Measurements from ENCODE around the gene SOX21.

Gene SOX21

DNA sequence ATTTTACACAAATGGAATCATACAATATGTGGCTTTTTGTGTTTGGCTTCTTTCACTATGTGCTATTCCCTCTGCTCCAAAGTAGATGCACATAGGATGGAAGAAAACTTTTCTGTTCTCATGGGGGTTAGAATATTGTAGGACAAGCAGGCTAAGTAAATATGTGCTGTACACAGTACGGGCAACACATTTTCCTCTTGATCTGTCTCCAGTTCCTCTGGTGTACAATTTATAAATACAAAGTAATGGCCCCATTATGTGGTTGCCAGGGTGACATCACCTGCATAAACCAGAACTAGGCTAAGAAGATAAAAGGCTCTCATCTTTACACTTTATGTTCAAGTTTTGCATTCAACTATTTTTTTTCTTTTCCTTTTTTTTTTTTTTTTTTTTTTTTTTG lies 41.0 kb upstream of the SOX21 start:
- Histone ChIP-seq H2BK5ac (ENCODE audit: low read length) (no peak overlapping the region), H3K36me3 (replicated peaks in 1 of 2; ENCODE audit: control insufficient read depth in 2 of 2, insufficient read depth in 2 of 2, low read length in 2 of 2) (no peaks in the 10 kb centered on the region), H3K79me1 (ENCODE audit: low read depth, low read length) (no peaks in the 10 kb centered on the region), H3K23ac (ENCODE audit: low read depth, low read length, poor library complexity) (no peak overlapping the region), H2BK120ac (ENCODE audit: low read depth, low read length) (no peak overlapping the region), H3K4me2 (ENCODE audit: insufficient read depth, low read length, poor library complexity, severe bottlenecking) (no peak overlapping the region), H2AFZ (ENCODE audit: low read length) (no peak overlapping the region), H3K9me3 (replicated peaks in 1 of 2; ENCODE audit: control insufficient read depth in 2 of 2, insufficient read depth in 1 of 2, low read depth in 1 of 2, low read length in 2 of 2) (no peaks in the 10 kb centered on the region), H3K14ac (ENCODE audit: low read length) (no peak overlapping the region), H2BK15ac (ENCODE audit: low read length) (no peak overlapping the region), H2BK12ac (ENCODE audit: low read length) (no peak overlapping the region), H3K18ac (ENCODE audit: low read length) (no peak overlapping the region), H3K4ac (ENCODE audit: low read length) (no peak overlapping the region), H4K91ac (ENCODE audit: low read depth, low read length, poor library complexity) (no peak overlapping the region), H2AK5ac (ENCODE audit: low read depth, low read length) (no peak overlapping the region), H4K8ac (ENCODE audit: low read depth, low read length) (no peak overlapping the region), H3K4me1 (ENCODE audit: control insufficient read depth in 2 of 2, insufficient read depth in 1 of 2, low read depth in 1 of 2, low read length in 2 of 2) (peaks cover 0 to 22% of the 10 kb centered on the region in 2 donors), H3K9ac (ENCODE audit: low read depth, low read length, poor library complexity) (no peak overlapping the region), H3K4me3 (ENCODE audit: low read length in 2 of 2) (no peak overlapping the region), H3K27me3 (ENCODE audit: control insufficient read depth in 3 of 3, insufficient read depth in 3 of 3, low read depth in 1 of 3, low read length in 3 of 3) (no peaks in the 10 kb centered on the region), H3K27ac (replicated peaks; ENCODE audit: low read length) (no peak overlapping the region)
- WGBS, 2 donors (ENCODE audit: extremely low coverage in 2 of 2, insufficient read length in 2 of 2, insufficient replicate concordance in 1 of 2), result no CpG with 5 or more reads among the region's 1 CpG
- no peak for DNase-seq (ENCODE audit: low spot score)

DNA sequence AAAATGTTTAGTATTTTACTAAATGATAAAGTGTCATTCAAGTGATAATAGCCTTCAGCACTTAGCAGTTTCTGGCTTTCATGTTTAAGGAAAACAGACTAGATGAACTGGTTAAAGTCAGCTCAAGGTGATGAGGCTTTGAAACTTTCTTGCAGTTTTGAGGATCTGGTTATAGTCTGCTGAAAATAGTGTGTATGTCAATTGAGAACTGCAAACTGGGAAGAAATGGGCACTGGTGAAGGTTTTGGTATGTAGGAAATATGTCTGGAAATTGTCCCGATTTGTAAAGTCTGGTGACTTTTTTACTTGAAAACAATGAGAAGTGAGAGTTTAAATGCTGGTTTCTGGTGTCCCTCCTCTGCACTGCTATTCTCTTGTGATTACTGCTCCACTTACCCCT lies 36.8 kb upstream of the SOX21 start:
- no peak for DNase-seq (ENCODE audit: low spot score)
- H2AFZ ChIP-seq (ENCODE audit: low read length), result no peak overlapping the region
- H4K8ac ChIP-seq (ENCODE audit: low read depth, low read length), result no peak overlapping the region
- no peak overlapping the region for H3K4me2 ChIP-seq (ENCODE audit: insufficient read depth, low read length, poor library complexity, severe bottlenecking)
- no peak overlapping the region for H2AK5ac ChIP-seq (ENCODE audit: low read depth, low read length)
- H2BK15ac ChIP-seq (ENCODE audit: low read length), result no peak overlapping the region
- no peak overlapping the region for H3K14ac ChIP-seq (ENCODE audit: low read length)
- H3K4ac ChIP-seq (ENCODE audit: low read length), result no peak overlapping the region
- no CpG with 5 or more reads among the region's 1 CpG for WGBS, 2 donors (ENCODE audit: extremely low coverage in 2 of 2, insufficient read length in 2 of 2, insufficient replicate concordance in 1 of 2)
- H2BK12ac ChIP-seq (ENCODE audit: low read length), result no peak overlapping the region
- H3K27ac ChIP-seq (replicated peaks; ENCODE audit: low read length), result no peak overlapping the region
- no peaks in the 10 kb centered on the region for H3K79me1 ChIP-seq (ENCODE audit: low read depth, low read length)
- H2BK5ac ChIP-seq (ENCODE audit: low read length), result no peak overlapping the region
- no peak overlapping the region for H3K23ac ChIP-seq (ENCODE audit: low read depth, low read length, poor library complexity)
- H4K91ac ChIP-seq (ENCODE audit: low read depth, low read length, poor library complexity), result no peak overlapping the region
- H3K9ac ChIP-seq (ENCODE audit: low read depth, low read length, poor library complexity), result no peak overlapping the region
- no peak overlapping the region for H2BK120ac ChIP-seq (ENCODE audit: low read depth, low read length)
- H3K27me3 ChIP-seq (ENCODE audit: control insufficient read depth in 3 of 3, insufficient read depth in 3 of 3, low read depth in 1 of 3, low read length in 3 of 3), result no peaks in the 10 kb centered on the region
- H3K9me3 ChIP-seq (replicated peaks in 1 of 2; ENCODE audit: control insufficient read depth in 2 of 2, insufficient read depth in 1 of 2, low read depth in 1 of 2, low read length in 2 of 2), result no peaks in the 10 kb centered on the region
- no peak overlapping the region for H3K18ac ChIP-seq (ENCODE audit: low read length)
- H3K36me3 ChIP-seq (replicated peaks in 1 of 2; ENCODE audit: control insufficient read depth in 2 of 2, insufficient read depth in 2 of 2, low read length in 2 of 2), result no peaks in the 10 kb centered on the region
- H3K4me1 ChIP-seq (ENCODE audit: control insufficient read depth in 2 of 2, insufficient read depth in 1 of 2, low read depth in 1 of 2, low read length in 2 of 2), result peaks cover 0 to 22% of the 10 kb centered on the region in 2 donors
- H3K4me3 ChIP-seq (ENCODE audit: low read length in 2 of 2), result no peak overlapping the region

DNA sequence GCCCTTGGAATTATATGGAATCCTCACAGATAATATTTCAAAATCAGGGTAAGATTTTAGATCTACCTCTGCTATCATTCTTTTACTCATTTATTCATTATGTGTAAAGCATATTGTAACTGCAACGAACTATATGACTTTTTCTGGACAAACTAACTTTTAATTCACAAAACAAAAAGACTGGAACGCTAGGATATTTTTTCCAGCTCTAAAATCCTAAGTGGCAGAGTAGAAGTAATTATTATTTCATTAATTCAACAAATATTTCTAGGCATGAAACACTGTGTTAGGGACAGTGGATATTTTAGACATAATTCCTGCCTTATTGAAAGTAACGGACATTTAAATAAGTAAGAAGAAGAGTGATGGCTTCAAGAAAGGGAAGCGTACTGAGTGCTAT lies 26.9 kb upstream of the SOX21 start:
- Histone ChIP-seq H3K27me3 (ENCODE audit: control insufficient read depth in 3 of 3, insufficient read depth in 3 of 3, low read depth in 1 of 3, low read length in 3 of 3) (no peaks in the 10 kb centered on the region), H3K4me3 (ENCODE audit: low read length in 2 of 2) (no peak overlapping the region), H3K9me3 (replicated peaks in 1 of 2; ENCODE audit: control insufficient read depth in 2 of 2, insufficient read depth in 1 of 2, low read depth in 1 of 2, low read length in 2 of 2) (peaks cover 0 to 3% of the 10 kb centered on the region in 2 donors), H3K14ac (ENCODE audit: low read length) (no peak overlapping the region), H2BK120ac (ENCODE audit: low read depth, low read length) (no peak overlapping the region), H3K4ac (ENCODE audit: low read length) (no peak overlapping the region), H4K91ac (ENCODE audit: low read depth, low read length, poor library complexity) (no peak overlapping the region), H3K36me3 (replicated peaks in 1 of 2; ENCODE audit: control insufficient read depth in 2 of 2, insufficient read depth in 2 of 2, low read length in 2 of 2) (no peaks in the 10 kb centered on the region), H3K27ac (replicated peaks; ENCODE audit: low read length) (no peak overlapping the region), H3K4me2 (ENCODE audit: insufficient read depth, low read length, poor library complexity, severe bottlenecking) (no peak overlapping the region), H3K79me1 (ENCODE audit: low read depth, low read length) (no peaks in the 10 kb centered on the region), H3K18ac (ENCODE audit: low read length) (no peak overlapping the region), H3K23ac (ENCODE audit: low read depth, low read length, poor library complexity) (no peak overlapping the region), H3K9ac (ENCODE audit: low read depth, low read length, poor library complexity) (no peak overlapping the region), H2BK12ac (ENCODE audit: low read length) (no peak overlapping the region), H4K8ac (ENCODE audit: low read depth, low read length) (no peak overlapping the region), H3K4me1 (ENCODE audit: control insufficient read depth in 2 of 2, insufficient read depth in 1 of 2, low read depth in 1 of 2, low read length in 2 of 2) (no peaks in the 10 kb centered on the region), H2BK5ac (ENCODE audit: low read length) (no peak overlapping the region), H2AFZ (ENCODE audit: low read length) (no peak overlapping the region), H2AK5ac (ENCODE audit: low read depth, low read length) (no peak overlapping the region), H2BK15ac (ENCODE audit: low read length) (no peak overlapping the region)
- no peak for DNase-seq (ENCODE audit: low spot score)
- WGBS, 2 donors (ENCODE audit: extremely low coverage in 2 of 2, insufficient read length in 2 of 2, insufficient replicate concordance in 1 of 2), result no CpG with 5 or more reads among the region's 4 CpGs

DNA sequence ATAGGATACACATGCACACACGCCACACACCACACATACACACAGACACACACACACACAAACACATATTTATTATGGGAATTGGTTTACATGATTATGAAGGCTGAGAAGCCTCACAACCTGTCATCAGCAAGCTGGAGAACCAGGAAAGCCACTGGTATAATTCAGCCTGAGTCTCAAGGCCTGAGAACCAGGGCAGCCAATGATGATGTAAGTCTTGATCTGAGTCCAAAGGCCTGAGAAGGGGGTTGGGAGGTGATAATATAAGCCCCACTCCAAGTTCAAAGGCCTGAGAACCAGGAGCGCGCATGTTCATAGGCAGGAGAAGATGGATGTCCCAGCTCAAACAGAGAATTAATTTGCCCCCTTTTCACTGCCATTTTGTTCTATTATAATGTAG lies 18.7 kb upstream of the SOX21 start:
- Histone ChIP-seq H3K4me3 (ENCODE audit: low read length in 2 of 2) (no peak overlapping the region), H3K36me3 (replicated peaks in 1 of 2; ENCODE audit: control insufficient read depth in 2 of 2, insufficient read depth in 2 of 2, low read length in 2 of 2) (no peaks in the 10 kb centered on the region), H3K18ac (ENCODE audit: low read length) (no peak overlapping the region), H3K14ac (ENCODE audit: low read length) (no peak overlapping the region), H3K27ac (replicated peaks; ENCODE audit: low read length) (no peak overlapping the region), H2AFZ (ENCODE audit: low read length) (no peak overlapping the region), H3K4ac (ENCODE audit: low read length) (no peak overlapping the region), H3K9me3 (replicated peaks in 1 of 2; ENCODE audit: control insufficient read depth in 2 of 2, insufficient read depth in 1 of 2, low read depth in 1 of 2, low read length in 2 of 2) (peaks cover 0 to 3% of the 10 kb centered on the region in 2 donors), H4K8ac (ENCODE audit: low read depth, low read length) (no peak overlapping the region), H3K23ac (ENCODE audit: low read depth, low read length, poor library complexity) (no peak overlapping the region), H3K27me3 (ENCODE audit: control insufficient read depth in 3 of 3, insufficient read depth in 3 of 3, low read depth in 1 of 3, low read length in 3 of 3) (no peaks in the 10 kb centered on the region), H2BK15ac (ENCODE audit: low read length) (no peak overlapping the region), H3K4me2 (ENCODE audit: insufficient read depth, low read length, poor library complexity, severe bottlenecking) (no peak overlapping the region), H2BK120ac (ENCODE audit: low read depth, low read length) (no peak overlapping the region), H3K9ac (ENCODE audit: low read depth, low read length, poor library complexity) (no peak overlapping the region), H4K91ac (ENCODE audit: low read depth, low read length, poor library complexity) (no peak overlapping the region), H2BK5ac (ENCODE audit: low read length) (no peak overlapping the region), H3K79me1 (ENCODE audit: low read depth, low read length) (no peaks in the 10 kb centered on the region), H2BK12ac (ENCODE audit: low read length) (no peak overlapping the region), H2AK5ac (ENCODE audit: low read depth, low read length) (no peak overlapping the region), H3K4me1 (ENCODE audit: control insufficient read depth in 2 of 2, insufficient read depth in 1 of 2, low read depth in 1 of 2, low read length in 2 of 2) (no peaks in the 10 kb centered on the region)
- no peak for DNase-seq (ENCODE audit: low spot score)
- no CpG with 5 or more reads among the region's 3 CpGs for WGBS, 2 donors (ENCODE audit: extremely low coverage in 2 of 2, insufficient read length in 2 of 2, insufficient replicate concordance in 1 of 2)

All from neuronal stem cell (in vitro differentiated cells).